Measurements from ENCODE around the gene SLC18B1. TPM values are rescaled to one million over a fixed set of nuclear protein-coding genes. Genes with fewer than 3 reads are reported as not detected.
A peak's percentile ranks its signal among the peaks of the same experiment; 100 is the strongest.
"Not testable (repeated sequence)": the region's sequence is repeated elsewhere in the genome, so short reads cannot be mapped to it uniquely, and the experiment has no call there.

Gene SLC18B1
- total RNA-seq, 1 donor, result 1.9 TPM

- DNase-seq (ENCODE audit: low read depth in 2 of 3, low spot score in 2 of 3), result no peak
These were observed 5.8 kb upstream of the SLC18B1 start for GRCh38 chr6:132804251-132804650.

GRCh38 chr6:132800656-132801055, 2.2 kb upstream of the SLC18B1 start:
- DNase-seq (ENCODE audit: low read depth in 2 of 3, low spot score in 2 of 3), result no peak

GRCh38 chr6:132798869-132799538, 567 bp upstream of the SLC18B1 start:
- peak; percentile 40 to 73 (median 69) for DNase-seq (ENCODE audit: low read depth in 2 of 3, low spot score in 2 of 3)

DNA sequence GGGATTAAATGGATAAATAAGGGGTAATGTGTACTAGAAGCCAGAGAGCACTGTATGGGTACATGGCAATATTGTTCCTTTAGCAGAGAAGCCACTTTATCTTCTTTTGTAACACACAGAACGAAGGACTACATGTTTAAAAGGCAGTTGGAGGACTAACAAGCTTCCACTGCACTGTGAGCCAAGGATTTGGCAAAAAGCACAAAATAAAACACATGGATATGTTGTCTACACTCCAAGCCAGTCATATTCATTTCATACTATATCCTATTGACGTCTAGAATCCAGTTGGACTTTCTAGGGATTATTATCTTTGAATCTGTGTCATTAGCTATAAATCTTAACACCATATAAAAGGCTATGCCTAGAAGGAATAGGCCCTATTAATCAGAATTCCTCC, 3.0 kb downstream of the SLC18B1 start:
- DNase-seq (ENCODE audit: low read depth in 2 of 3, low spot score in 2 of 3), result no peak

DNA sequence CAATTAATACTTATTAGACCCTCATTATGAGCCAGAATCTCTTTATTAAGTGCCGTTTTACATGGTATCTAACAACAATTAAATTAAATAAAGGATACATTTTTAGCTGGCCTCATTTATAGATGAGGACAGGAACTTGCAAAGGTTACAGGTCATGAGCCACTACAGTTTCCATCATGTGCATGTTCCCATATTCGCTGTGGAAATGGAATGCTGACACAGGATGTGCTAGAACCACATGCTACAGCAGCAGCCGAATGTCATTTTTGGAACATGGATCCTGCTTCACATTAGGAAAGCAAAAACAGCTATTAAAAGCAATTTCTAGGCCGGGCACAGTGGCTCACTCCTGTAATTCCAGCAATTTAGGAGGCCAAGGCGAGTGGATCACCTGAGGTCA, 5.9 kb downstream of the SLC18B1 start:
- DNase-seq (ENCODE audit: low read depth in 2 of 3, low spot score in 2 of 3), result no peak

GRCh38 chr6:132790450-132790849, 8.0 kb downstream of the SLC18B1 start:
- DNase-seq (ENCODE audit: low read depth in 2 of 3, low spot score in 2 of 3), result peak in 2 of 3 donors; percentile 13 to 28

- DNase-seq (ENCODE audit: low read depth in 2 of 3, low spot score in 2 of 3), result no peak
These were observed 9.1 kb downstream of the SLC18B1 start for GRCh38 chr6:132789396-132789776.

DNA sequence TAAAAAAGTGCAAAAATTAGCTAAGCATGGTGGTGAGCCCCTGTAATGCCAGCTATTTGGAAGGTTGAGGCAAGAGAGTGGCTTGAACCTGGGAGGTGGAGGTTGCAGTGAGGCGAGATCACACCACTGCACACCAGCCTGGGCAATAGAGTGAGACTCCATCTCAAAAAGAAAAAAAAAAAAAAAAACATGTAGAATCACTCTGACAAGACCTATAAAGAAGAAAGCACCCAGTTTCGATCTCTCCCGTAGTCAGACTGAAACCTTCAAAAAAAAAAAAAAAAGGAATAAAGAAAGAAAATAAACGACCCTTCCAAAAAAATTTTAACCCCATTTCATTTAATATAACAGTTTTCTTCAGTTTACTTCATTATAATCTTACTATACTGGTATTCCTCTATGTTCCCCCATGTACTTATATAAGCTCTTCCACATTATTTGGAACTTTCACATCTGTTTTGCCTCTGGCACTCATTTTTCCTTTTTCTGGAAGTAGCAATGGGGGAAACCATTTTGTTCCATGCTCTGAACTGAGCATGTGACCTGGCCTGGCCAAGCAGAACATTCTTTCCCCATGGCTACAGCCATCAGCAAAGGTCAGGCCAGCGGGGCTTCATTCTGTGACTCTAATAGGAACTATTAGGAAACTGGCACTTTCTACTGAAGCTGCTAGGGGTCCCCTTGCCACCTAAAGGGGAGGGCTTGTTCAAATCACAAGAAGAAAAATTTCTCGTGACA, 9.6 kb downstream of the SLC18B1 start:
- DNase-seq (ENCODE audit: low read depth in 2 of 3, low spot score in 2 of 3), result no peak

- DNase-seq (ENCODE audit: low read depth in 2 of 3, low spot score in 2 of 3), result no peak
These were observed 12.5 kb downstream of the SLC18B1 start for GRCh38 chr6:132785936-132786335.

GRCh38 chr6:132780770-132781371, 17.6 kb downstream of the SLC18B1 start:
- peak in 1 of 3 donors; percentile 41 for DNase-seq (ENCODE audit: low read depth in 2 of 3, low spot score in 2 of 3)

- DNase-seq (ENCODE audit: low read depth in 2 of 3, low spot score in 2 of 3), result not testable (repeated sequence)
These were observed 20.6 kb downstream of the SLC18B1 start for GRCh38 chr6:132777881-132778280.

DNA sequence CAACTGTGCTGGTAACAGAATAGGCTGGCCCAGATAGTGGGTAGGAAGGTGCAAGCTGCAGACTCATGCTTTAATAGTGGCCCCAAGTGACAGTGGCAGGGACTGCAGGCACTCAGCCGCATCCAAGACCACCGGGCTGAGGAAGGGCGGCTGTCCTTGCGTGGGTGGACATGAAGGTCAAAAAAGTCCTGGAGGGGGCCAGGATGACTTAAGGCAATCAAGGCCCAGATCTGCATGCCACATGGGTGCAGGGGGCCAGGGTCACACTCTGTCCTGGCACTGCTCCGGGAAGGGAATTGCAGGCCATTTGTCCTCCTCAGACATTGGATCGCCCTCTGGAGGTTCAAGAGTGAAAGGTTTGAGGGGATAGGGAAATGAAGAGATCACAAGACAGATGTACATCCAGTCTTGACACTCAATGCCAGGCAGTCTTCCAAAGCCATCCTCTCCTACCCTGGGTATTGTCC, 30.4 kb downstream of the SLC18B1 start:
- DNase-seq (ENCODE audit: low read depth in 2 of 3, low spot score in 2 of 3), result peak in 2 of 3 donors; percentile 70 to 87

DNA sequence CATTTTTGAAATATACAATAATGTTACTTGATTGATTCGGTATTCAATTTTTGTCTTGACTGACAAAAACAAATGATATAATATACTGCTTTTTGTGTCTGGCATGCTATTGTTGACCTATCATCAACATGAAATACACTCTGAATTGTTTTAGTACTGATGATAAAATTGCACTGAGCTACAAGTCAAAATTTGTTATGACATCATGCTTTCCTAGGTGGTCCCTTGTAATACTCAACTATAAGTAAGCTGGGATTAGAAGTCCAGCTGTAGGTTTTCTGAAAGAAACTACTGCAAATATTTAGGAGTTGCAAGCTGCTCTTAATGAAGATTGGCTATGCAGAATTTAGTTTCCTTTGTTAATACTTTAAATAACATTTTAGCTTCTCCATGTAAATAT, 32.9 kb downstream of the SLC18B1 start:
- DNase-seq (ENCODE audit: low read depth in 2 of 3, low spot score in 2 of 3), result no peak

DNA sequence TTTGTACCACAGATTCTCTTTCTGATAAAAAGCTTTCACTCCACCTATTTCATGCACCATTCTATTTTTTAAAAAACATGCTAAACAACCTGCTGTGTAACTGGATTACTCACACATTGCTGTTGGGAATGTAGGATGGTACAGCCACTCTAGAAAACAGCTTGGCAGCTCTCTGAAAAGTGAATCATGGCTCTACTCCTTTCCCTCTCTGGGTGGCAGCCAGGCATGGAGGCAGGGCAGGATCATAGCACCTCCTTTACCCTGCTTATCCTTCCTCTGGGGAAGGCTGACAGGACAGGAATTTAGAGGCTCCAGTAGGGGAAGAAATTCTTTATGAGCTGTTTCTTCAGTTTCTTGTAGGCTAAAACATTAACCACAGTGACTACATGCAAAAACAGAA, 34.1 kb downstream of the SLC18B1 start:
- no peak for DNase-seq (ENCODE audit: low read depth in 2 of 3, low spot score in 2 of 3)

GRCh38 chr6:132763269-132763668, 35.2 kb downstream of the SLC18B1 start:
- DNase-seq (ENCODE audit: low read depth in 2 of 3, low spot score in 2 of 3), result peak; percentile 21 to 67 (median 34)

DNA sequence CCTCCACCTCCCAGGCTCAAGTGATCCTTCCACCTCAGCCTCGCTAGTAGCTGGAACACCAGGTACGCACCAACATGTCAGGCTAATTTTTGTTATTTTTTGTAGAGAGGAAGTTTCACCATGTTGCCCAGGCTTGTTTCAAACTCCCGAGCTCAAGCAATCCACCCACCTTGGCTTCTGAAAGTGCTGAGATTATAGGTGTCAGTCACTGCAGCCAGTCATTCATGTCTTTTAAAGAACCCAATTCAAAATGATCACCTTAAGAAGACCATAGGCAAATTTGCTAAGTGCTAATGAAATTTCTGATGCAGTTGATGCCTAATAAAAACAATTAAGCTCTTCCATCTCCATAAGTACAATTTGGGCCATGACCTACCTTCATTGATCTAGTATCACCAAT, 38.2 kb downstream of the SLC18B1 start:
- no peak for DNase-seq (ENCODE audit: low read depth in 2 of 3, low spot score in 2 of 3)

DNA sequence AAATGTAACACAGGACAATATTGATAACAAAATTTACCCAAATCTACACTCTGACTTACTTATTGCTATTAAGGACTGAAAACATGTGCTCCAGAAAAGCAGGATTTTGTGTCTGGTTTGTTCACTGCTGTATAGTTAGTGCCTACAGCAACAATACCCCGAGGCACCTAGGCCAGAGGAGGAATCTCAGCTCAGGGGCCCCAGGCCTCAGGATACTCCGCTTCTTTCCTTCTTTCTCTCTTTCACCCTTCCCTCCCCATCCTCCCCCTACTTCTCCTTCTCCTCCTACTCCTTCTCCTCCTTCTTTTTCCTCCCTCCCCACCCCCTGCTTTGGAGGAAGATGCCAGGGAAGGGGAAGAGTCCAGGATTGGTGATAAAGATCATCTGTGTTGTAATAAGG, 39.7 kb downstream of the SLC18B1 start:
- DNase-seq (ENCODE audit: low read depth in 2 of 3, low spot score in 2 of 3), result no peak

GRCh38 chr6:132752255-132752654, 46.2 kb downstream of the SLC18B1 start:
- no peak for DNase-seq (ENCODE audit: low read depth in 2 of 3, low spot score in 2 of 3)

- DNase-seq (ENCODE audit: low read depth in 2 of 3, low spot score in 2 of 3), result no peak
These were observed 46.6 kb downstream of the SLC18B1 start for GRCh38 chr6:132751828-132752227.

- no peak for DNase-seq (ENCODE audit: low read depth in 2 of 3, low spot score in 2 of 3)
These were observed 47.1 kb downstream of the SLC18B1 start for GRCh38 chr6:132751306-132751705.

- DNase-seq (ENCODE audit: low read depth in 2 of 3, low spot score in 2 of 3), result no peak
These were observed 47.8 kb downstream of the SLC18B1 start for GRCh38 chr6:132750455-132751248.

Measured in hematopoietic multipotent progenitor cell (in vitro differentiated cells).